Activated B cell treated with CpG ODN at 0.5 μM for 24 hours (primary cell): ENCODE results near the gene OASL. TPM values are rescaled to one million over a fixed set of nuclear protein-coding genes. Genes with fewer than 3 reads are reported as not detected.
A peak's percentile ranks its signal among the peaks of the same experiment; 100 is the strongest.

Experiments
- ATAC-seq: fragments of 200-7000 bp; cut with Tn5 transposase; one replicate; pipeline ENCODE4 v1.10.0; 2021; ENCODE audit warnings: low read depth, mild to moderate bottlenecking, moderate library complexity
- CTCF ChIA-PET: fragments of 350-600 bp; sonication (Branson Sonifier 250); formaldehyde crosslinking; loops from one replicate; lab custom pipeline; 2021; ENCODE audit warnings: antibody characterized with exemption; lab: Charles Lee
- POLR2A ChIA-PET: fragments of 350-600 bp; sonication (Branson Sonifier 250); formaldehyde crosslinking; loops from one replicate; lab custom pipeline; 2021; ENCODE audit warnings: antibody characterized with exemption; lab: Charles Lee
- DNase-seq: peaks from one replicate; pipeline ENCODE4 v3.0.0; 2022
- H3K27ac Mint-ChIP-seq: one replicate; pipeline ENCODE4 v1.8.0; 2020; ENCODE audit warnings: mixed read lengths
- H3K27me3 Mint-ChIP-seq: one replicate; pipeline ENCODE4 v1.8.0; 2021; ENCODE audit warnings: mixed read lengths
- H3K36me3 Mint-ChIP-seq: one replicate; pipeline ENCODE4 v1.8.0; 2021; ENCODE audit warnings: low read depth, mixed read lengths
- H3K4me1 Mint-ChIP-seq: one replicate; pipeline ENCODE4 v1.8.0; 2021; ENCODE audit warnings: mixed read lengths
- H3K4me3 Mint-ChIP-seq: one replicate; pipeline ENCODE4 v1.8.0; 2020; ENCODE audit warnings: mild to moderate bottlenecking, mixed read lengths
- H3K9me3 Mint-ChIP-seq: one replicate; pipeline ENCODE4 v1.8.0; 2020; ENCODE audit warnings: mixed read lengths
- CTCF ChIP-seq: fragments of 200-600 bp; IDR thresholded peaks from one replicate; pipeline ENCODE4 v1.8.0; 2022; ENCODE audit warnings: antibody characterized with exemption, mild to moderate bottlenecking
- intact Hi-C: fragments of 100-400 bp; cut with micrococcal nuclease; formaldehyde crosslinking; loops from one replicate; pipeline ENCODE4 v1.15.1; 2024
- total RNA-seq: library from RNA; stranded (reverse); gene quantifications from 2 replicates; pipeline ENCODE4 v1.2.3, GENCODE V29; 2022

OASL gene
- total RNA-seq, result 0.86 and 1.4 TPM in 2 replicates

GRCh38 chr12:121038861-121039668 lies at the start of gene OASL:
Gene OASL, minus strand, starts transcription at chr12:121039246. Its CDS starts 275 bp downstream, at chr12:121038971.
- intact Hi-C loops, result loop anchor here (1.0 kb wide), 1 partner anchor 23 kb away; the partner anchor contains the start of gene C12orf43
- ATAC-seq (peak; percentile 96), DNase-seq (peak; percentile 48)
- peaks cover 37% of the 10 kb centered on the region for H3K27me3 Mint-ChIP-seq
- H3K4me1 Mint-ChIP-seq, result peaks cover 17% of the 10 kb centered on the region
- peak within 1 kb of the TSS; percentile 77 for H3K27ac Mint-ChIP-seq
- TF ChIP-seq CTCF, result no peak
- ChIA-PET CTCF (no interaction called here), POLR2A (interaction anchor here (0.5 to 1.0 kb wide), 6 partner anchors 10 to 1888 kb away, joined by 3 to 15 read pairs (median 4); partner anchors contain the start of gene RNU4-2)
- H3K4me3 Mint-ChIP-seq, result peak within 1 kb of the TSS; percentile 91
- H3K9me3 Mint-ChIP-seq, result no peaks in the 10 kb centered on the region
- no peaks in the 10 kb centered on the region for H3K36me3 Mint-ChIP-seq

GRCh38 chr12:121088195-121088585 lies 49.1 kb upstream of the OASL start:
- Mint-ChIP-seq H3K4me1 (peaks cover 13% of the 10 kb centered on the region), H3K27me3 (peaks cover 2% of the 10 kb centered on the region), H3K27ac (no peak overlapping the region), H3K9me3 (no peaks in the 10 kb centered on the region), H3K36me3 (no peaks in the 10 kb centered on the region), H3K4me3 (no peak overlapping the region)
- ATAC-seq (no peak), DNase-seq (no peak)
- TF ChIP-seq CTCF, result no peak
- intact Hi-C loops, result no loop called here
- POLR2A ChIA-PET, result no interaction called here
- CTCF ChIA-PET, result no interaction called here

GRCh38 chr12:121087467-121088194 lies 48.6 kb upstream of the OASL start:
- Mint-ChIP-seq H3K4me1 (peaks cover 8% of the 10 kb centered on the region), H3K4me3 (no peak overlapping the region), H3K27me3 (peaks cover 2% of the 10 kb centered on the region), H3K27ac (no peak overlapping the region), H3K9me3 (no peaks in the 10 kb centered on the region), H3K36me3 (no peaks in the 10 kb centered on the region)
- POLR2A ChIA-PET, result no interaction called here
- no peak for ATAC-seq
- no peak for DNase-seq
- CTCF ChIA-PET, result no interaction called here
- TF ChIP-seq CTCF, result no peak
- intact Hi-C loops, result no loop called here

- H3K36me3 Mint-ChIP-seq, result no peaks in the 10 kb centered on the region
- DNase-seq (no peak), ATAC-seq (no peak)
- no peaks in the 10 kb centered on the region for H3K9me3 Mint-ChIP-seq
- POLR2A ChIA-PET, result no interaction called here
- H3K4me1 Mint-ChIP-seq, result peaks cover 3% of the 10 kb centered on the region
- no peak overlapping the region for H3K4me3 Mint-ChIP-seq
- CTCF ChIA-PET, result no interaction called here
- H3K27ac Mint-ChIP-seq, result no peak overlapping the region
- no peaks in the 10 kb centered on the region for H3K27me3 Mint-ChIP-seq
- TF ChIP-seq CTCF, result no peak
- intact Hi-C loops, result no loop called here
These were observed 47.8 kb upstream of the OASL start for GRCh38 chr12:121086781-121087295.
